Measurements from ENCODE around the gene ADGRV1.
"Not testable (repeated sequence)": the region's sequence is repeated elsewhere in the genome, so short reads cannot be mapped to it uniquely, and the experiment has no call there.

Gene ADGRV1

DNA sequence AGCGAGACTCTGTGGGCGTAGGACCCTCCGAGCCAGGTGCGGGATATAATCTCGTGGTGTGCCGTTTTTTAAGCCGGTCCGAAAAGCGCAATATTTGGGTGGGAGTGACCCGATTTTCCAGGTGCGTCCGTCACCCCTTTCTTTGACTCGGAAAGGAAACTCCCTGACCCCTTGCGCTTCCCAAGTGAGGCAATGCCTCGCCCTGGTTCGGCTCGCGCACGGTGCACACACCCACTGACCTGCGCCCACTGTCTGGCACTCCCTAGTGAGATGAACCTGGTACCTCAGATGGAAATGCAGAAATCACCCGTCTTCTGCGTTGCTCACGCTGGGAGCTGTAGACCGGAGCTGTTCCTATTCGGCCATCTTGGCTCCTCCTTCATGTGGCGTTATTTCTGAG is 263.5 kb downstream of the ADGRV1 start:
- DNase-seq = not testable (repeated sequence)

DNA sequence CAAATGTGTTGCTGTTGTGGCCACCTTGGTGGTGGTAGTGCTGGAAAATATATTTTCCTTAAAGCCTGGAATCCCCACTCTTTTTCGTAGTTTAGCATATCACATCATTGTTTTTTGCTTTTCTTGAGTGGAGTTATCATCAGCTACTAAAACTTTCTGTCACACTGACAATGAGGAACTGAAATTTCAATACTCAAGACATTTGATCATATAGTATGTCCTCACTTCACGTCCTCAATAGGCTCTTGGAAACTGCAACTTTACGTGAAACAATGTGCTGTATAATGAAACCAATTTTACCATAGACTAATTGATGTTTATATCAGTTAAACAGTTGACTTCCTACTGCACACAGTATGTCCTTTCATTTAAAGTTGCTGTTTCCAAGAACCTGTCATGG is 265.8 kb downstream of the ADGRV1 start:
- no peak for DNase-seq

DNA sequence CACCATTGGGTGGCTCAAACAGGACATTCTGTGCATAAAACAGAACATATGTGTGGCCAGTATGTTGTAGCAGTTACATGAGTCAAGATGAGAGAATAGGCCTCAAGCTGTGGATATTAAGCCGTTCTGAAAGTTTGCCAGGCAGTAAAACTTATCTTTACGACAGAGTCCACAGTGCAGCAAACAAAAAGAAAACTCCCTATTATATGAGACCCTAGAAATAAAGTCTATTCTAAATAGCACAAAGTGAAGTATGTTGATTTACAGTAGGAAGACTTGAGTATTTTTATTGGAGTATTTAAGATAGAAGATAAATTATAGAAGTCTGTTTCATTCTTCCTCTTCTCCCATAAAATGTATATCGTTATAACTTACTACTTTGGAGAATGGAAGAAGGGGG is 271.5 kb downstream of the ADGRV1 start:
- DNase-seq = no peak

DNA sequence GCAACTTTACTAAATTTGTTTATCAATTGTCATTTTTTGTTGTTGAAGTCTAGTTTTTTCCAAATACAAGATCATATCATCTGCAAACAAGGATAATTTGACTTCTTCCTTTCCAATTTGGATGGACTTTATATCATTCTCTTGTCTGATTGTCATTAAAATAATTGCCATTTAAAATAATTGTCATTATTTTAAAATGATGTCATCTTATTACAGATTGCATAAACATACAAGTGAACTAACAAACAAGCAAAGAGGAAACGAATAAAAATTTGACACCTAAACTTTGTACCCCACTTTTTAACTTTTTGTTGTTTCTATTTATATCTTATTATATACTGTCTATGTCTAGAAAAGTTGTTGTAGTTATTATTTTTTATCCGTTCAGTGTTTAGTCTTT is 275.2 kb downstream of the ADGRV1 start:
- no peak for DNase-seq

DNA sequence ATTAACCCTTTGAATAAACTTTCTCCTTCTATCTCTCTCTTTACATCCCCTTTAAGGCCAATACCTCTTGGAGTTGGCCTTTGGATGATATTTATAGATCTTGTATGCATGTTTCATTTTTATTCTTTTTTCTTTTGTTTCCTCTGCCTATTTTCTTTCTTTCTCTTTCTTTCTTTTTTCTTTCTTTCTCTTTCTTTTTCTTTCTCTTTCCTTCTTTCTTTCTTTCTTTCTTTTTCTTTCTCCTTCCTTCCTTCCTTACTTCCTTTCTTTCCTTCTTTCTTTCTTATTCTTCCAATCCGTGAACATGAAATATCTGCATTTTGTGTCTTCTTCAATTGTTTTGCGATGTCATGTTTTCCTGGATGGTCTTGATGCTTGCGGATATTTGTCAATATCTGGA is 276.1 kb downstream of the ADGRV1 start:
- no peak for DNase-seq

DNA sequence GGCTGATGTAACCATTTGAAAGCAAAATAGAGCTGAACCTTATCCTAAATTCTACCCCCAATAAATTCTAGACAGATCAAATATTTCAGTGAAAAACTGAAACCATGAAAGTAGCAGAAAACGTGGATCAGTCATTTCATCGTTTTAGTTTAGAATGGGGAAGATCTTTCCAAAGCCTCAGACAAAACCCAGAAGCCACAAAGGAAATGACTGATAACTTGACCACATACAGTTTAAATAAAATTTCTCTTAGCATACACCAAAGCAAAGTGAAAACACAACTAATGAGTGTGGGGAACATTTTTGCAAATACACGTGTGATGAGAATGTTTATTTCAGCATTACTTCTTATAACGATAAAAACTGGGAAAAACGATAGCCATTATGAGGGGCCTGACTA is 284.8 kb downstream of the ADGRV1 start:
- DNase-seq = no peak

DNA sequence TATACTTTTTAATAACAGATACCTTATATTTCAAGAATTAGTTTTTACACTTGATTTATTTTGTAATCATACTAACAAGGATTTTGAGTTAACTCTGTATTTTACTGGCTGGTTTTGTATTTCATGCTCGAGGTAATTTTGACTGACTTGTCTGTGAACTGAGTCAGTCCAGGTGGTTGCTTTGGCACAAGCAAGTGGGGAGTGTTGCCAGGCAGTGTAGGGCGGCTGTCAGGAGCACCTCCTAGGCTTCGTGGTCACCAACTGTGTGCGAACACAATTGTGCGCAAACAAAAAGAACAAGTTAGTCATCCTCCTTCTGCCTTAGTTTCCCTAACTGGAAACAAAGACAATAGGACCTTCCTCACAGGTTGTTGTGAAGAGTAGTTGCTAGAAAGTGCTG is 286.3 kb downstream of the ADGRV1 start:
- DNase-seq = no peak

DNA sequence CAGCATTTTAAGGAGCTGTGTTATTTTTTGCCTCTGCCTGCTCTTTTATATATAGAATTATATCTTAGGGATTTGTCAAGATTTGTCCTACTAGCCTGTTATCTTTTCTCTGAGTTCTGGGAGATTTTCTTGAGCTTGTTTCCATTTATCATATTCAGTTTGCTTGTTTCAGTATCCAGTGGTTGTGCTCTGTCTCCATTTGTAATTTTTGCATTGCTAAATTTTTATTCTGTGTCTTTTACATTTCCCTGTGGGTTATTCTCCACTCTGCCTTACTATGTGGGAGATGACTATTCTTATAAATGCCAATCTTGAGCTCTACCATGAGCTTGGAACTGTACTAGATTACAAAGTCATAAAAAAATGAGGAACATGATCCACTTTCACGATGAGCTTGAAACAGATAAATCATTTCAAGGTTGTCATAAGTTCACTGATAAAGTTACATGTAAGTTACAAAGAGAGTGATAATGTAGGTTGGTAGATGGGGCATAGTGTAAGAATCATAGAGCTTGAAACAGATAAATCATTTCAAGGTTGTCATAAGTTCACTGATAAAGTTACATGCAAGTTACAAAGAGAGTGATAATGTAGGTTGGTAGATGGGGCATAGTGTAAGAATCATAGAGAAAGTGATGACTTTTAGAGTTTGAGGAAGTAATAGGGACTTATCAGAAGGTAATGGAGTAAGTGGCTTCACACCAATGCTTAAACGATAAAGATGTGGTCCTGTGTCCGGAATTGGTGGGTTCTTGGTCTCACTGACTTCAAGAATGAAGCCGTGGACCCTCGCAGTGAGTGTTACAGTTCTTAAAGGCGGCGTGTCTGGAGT is 287.3 kb downstream of the ADGRV1 start:
- DNase-seq = no peak

DNA sequence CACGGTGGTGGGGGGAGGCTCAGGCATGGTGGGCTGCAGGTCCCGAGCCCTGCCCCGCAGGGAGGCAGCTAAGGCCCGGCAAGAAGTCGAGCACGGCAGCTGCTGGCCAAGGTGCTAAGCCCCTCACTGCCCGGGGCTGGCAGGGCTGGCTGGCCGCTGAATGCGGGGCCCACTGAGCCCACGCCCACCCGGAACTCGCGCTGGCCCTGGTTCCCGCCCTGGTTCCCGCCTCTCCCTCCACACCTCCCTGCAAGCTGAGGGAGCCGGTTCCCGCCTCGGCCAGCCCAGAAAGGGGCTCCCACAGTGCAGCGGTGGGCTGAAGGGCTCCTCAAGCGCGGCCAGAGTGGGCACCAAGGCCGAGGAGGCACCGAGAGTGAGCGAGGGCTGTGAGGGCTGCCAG is 289.0 kb downstream of the ADGRV1 start:
- not testable (repeated sequence) for DNase-seq

DNA sequence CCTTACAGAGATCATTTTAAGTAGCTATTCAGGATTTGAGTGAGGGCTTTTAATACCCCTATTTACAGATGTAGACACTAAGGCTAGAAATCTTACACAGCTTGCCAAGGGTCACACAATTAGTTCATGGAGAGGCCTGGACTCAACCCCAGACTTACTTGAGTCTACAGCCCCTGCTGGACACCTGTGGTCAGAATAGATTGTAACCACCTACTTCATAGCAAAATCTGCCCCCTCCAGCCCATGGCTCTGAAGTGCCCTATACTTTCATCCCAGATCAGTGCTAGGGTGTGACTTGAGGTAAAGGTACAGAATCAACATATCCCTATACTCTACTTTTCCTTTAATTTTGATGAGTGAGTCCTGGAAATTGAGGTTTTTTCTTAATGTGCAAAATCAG is 291.3 kb downstream of the ADGRV1 start:
- no peak for DNase-seq

DNA sequence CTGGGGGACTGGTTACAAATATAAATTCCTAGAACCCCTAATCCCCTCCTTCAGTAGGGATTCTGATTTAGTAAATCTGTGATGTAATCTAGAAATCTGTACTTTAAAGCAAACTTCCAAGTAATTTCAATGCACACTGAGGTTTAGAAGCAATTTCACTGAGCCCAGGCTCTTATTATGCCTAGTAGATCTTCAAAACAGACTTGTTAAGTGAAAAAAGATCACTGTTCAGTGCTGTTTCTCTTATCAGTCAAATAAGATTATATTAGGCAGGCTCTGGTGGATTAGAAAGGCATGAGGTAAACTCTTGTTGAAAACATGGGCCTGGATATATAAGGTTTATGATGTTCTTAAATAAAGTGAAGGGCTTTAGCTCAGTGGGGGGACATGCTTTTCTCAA is 293.9 kb downstream of the ADGRV1 start:
- no peak for DNase-seq

DNA sequence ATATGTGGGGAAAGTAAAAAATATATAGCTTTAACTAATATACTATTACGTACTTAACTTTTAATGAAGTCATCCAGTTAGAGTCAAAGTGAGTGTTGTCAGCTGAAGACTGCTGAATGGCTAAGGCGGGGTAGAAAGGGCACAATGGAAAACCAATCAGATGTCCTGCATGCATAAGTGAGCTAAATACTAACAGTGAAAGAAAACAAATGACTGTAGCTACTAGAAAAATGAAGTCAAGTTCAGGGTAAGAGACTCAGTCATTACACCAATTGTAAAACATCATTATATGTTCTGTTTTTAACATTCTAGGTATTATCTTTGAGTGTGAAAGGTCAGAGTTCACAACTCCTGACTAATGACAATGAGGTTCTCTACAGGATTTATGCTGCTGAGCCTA is 295.2 kb downstream of the ADGRV1 start:
- no peak for DNase-seq

DNA sequence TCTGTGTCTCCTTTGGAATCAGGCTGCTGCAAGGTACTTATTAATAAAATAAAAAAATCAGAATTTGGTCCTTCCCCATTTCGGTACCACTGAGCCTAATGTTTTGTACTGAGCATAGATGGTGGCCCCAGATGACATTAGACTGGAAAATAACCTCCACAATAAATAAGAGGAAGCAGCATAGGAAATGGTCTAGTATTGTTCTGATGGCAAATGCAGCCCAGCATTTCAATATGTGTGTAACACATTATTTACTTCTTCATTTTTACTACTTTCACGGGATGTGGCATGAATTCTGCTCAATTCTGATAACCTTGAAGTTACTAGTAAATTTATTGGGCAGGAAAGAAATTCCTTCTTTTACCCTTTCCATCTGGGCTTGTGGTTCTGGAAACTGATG is 295.6 kb downstream of the ADGRV1 start:
- no peak for DNase-seq

DNA sequence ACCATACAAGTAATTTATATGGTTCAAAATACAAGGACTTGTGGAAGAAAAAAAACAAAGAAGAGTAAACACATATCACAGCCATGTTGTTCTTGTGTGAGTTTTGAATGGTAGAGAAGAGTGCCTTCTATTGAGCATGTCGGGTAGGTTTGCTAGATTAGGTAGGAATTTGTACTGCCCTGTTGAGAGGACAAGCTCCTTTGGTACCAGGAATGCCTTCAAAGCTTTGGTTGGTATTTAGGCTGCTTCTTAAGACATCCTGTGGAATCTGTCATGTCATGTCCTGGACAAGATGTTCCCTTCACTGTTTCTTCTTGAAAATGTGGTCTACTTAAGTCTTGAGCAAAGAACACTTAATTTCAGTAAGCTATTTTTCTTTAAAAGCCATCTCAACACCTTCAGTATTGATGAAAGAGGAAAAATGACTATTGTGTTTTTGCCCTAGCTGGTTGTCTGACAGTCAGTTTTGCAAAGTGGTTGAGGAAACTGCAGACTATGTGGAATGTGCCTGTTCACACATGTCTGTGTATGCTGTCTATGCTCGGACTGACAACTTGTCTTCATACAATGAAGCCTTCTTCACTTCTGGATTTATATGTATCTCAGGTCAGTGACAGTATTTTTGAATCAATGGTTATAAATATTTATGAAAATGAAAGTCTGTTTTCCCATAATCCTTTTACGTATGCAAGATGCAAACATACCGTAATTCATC is 296.9 kb downstream of the ADGRV1 start:
- DNase-seq = no peak

DNA sequence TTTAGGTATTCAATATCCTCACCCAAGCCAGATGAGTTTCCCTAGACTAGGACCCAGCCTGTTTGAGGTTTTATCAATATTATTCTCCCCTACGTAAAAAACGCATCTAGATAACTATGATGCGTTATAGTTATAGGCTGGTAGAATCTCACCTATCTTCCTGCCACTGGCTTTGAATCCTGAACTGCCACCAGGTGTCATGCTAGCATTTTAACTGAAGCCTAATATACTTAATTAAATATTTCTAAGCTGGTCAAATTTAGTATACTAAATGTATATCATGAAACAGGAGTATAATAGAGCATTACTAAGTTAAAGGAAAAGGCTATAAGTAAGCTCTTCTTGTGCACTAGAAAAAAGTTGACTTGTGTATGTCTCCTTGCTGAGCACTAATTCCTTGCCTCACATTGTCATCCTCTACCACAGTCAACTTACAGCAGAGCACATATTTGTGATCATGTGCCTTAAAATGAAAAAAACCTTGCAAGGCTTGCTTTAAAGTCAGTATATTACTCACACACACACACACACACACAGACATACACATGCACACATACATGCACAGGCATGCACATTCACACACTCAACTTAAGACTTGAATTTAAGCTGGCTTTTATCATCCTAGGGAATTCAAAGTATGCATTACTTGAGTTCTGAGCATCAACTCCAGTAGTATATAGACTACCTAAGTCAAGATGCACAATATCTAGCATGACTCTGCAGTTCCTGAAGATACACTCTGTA is 303.4 kb downstream of the ADGRV1 start:
- DNase-seq = no peak

DNA sequence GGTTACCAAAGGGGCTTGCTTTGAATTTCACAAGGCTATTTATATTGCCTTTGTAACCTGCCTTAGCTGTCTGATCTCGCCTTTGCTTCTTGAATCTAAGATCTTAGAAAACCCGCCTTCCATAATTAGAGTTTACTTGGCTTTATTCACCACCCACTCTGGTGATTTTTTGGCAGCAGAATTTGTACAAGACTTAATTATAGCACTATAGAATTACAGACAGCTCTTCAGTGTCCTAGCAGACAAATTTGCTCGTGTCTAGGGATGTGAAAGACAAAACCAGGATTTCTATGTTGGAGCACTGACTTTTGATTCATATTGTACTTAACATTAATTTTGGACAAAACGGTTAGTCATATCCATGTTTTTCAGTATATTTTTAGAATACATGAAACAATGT is 306.6 kb downstream of the ADGRV1 start:
- DNase-seq = peak in 1 of 2 experiments; percentile 3

DNA sequence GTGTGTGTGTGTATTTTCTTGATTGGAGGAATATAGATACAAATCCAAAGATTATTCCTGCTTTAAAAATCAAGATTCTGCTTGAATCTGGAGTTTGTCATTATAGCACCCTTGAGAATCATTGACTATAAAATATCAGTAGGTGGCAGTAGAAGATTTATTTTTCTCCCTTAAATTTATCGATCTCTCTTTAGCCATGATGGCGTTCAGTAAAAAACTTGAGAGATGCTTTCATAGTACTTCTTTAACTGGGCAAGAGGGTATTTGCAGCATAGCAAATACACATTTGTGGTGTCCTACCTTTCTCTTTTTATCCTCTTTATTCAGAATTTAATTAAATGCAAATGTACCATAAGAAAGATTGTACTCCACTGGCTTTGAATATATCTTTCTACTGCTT is 307.7 kb downstream of the ADGRV1 start:
- DNase-seq = peak; percentile 2 to 61

DNA sequence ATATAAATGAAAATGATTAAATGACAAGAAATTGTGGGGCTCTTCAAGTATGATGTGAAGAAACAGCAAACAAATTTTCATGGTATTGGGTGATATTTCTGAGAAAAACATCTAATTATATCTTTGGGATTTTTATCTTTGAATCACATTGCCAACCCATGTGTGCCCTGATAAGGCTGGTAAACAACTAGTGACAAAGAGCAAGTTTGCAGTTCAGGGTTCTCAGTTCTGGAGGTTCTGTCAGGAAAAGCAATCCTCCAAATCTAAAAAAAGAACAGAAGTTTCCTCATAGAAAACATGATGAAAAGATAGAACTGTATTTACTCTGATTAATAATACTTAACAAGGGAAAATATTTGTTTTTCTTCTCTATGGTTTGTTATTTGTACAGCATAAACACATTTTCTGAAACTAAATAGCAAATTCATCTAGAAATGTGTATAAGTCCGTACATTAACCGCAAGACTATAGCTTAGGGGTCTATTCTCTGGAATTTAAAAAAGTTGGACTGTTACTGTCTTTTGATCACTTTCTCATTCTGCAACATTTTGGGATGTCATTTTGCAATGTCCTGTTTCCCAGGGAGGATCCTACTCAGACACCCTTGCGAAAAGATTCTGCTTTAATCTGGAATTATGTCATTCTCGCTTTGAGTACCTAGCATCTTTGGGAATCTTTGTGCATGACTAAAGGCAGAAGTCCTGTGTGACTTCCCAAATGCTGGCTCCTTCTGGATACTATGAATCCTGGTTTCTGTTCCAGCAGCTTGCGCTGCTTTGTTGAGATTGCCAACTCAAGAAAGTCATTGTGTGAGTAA is 308.5 kb downstream of the ADGRV1 start:
- no peak for DNase-seq

DNA sequence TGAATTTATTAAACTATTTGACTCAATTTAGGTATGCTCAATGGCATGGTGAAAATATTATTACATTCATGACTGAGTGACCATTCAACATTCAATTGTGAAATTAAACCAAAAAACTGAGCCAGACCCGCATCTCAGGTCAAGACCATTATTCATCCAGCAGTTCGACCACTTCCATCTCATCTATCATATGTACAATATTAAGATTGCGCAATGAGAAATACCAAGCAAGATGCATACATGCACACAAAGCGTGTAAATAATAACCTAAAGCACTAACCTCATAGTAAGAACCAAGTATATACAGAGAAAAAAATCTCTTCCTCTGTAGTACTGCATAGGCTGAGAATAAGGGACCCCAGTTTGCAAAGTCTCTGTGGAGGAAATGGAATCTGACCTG is 310.2 kb downstream of the ADGRV1 start:
- DNase-seq = no peak

DNA sequence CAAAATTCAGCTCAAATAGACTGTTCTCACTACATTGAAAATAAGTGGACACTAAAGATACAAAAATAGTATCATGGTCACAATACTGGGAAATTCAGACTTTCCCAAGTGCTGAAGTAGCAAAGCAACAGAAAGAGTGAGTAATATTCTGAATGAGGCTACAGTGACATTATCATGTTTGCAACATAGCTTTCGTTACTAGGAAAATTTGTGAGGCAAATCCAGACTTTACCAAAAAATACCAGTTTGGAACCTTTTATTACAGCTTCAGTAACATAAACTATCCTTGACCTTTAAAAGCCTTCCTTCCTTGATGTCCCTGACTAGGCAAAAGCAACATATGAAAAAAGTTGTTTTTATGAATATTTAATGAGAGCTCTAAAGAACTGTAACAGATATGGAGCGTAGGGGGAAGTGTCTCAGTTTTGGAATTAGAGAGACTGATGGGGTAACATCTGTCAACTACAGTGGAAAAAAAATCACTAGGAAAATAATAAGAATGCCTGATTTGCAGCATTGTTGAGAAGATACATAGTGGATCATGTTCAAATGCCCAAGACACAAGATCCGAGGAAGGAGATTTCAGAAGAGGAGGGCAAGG is 312.9 kb downstream of the ADGRV1 start:
- DNase-seq = no peak

DNA sequence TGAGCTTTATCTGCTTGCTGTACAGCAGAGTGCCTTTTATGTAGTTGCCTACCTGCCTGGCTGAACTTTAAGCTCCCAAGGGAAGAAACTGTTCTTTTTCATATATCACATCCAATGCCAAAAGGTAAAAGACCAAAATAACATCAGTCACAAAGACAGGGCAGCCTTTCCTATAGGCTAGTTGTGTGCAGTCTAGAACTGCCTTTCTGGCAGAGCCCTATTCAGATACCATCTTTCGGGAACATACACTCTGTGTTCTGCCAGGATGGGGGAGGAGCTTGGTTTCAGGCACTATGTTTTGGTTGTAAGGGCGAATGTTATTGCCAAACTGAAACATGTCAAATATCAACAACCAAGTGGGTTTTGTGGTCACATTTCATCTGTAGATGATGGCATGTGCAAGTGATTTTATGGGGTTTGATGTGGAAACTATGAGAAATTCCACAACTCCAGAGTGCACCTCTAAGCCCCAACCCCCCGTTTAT is 314.5 kb downstream of the ADGRV1 start:
- no peak for DNase-seq

DNA sequence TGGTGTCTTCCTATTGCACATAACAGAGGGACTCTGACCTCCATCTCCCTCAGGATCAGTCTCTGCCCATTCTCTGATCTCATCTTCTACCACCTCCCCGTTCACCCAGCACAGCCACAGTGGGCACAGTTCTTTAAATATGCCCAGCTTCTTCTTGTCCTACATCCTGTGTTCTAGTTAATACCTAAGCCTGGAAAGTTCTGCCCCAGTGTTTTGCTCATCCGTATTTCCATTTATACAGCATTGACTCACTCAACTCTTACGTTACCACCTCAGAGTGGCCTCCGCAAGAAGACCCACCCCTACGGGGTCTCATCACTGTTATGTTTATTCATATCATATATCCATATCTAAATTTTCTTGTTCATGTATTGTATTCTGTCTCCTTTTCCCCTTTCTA is 315.5 kb downstream of the ADGRV1 start:
- no peak for DNase-seq
